Breast epithelium (tissue), 4 donors: ENCODE measurements around the gene TMEM143. TPM values are rescaled to one million over a fixed set of nuclear protein-coding genes. Genes with fewer than 3 reads are reported as not detected.
"Not testable (repeated sequence)": the region's sequence is repeated elsewhere in the genome, so short reads cannot be mapped to it uniquely, and the experiment has no call there.

Experiments used
- DNase-seq, 2 donors: peaks; one replicate each; pipeline ENCODE4 v3.0.0-alpha.2; 2019; ENCODE audit warnings: low spot score in 2 of 2
- H3K27ac ChIP-seq, 2 donors: fragments of 200-600 bp; sonication (generic) in 1 of 2; one replicate each; pipeline ENCODE4 v1.5.1; 2016 to 2019; ENCODE audit warnings: mild to moderate bottlenecking in 1 of 2
- H3K27me3 ChIP-seq, 2 donors: fragments of 200-600 bp; sonication (generic) in 1 of 2; one replicate each; pipeline versions ENCODE4 v1.5.1 to v1.6.0; 2017 to 2019; ENCODE audit warnings: control low read depth in 1 of 2, mild to moderate bottlenecking in 1 of 2
- H3K36me3 ChIP-seq: fragments of 200-600 bp; one replicate; pipeline ENCODE4 v1.5.1; 2019
- H3K4me1 ChIP-seq, 2 donors: fragments of 200-600 bp; sonication (generic); one replicate each; pipeline ENCODE4 v1.5.1; 2016 to 2019; ENCODE audit warnings: control low read depth in 1 of 2
- H3K4me3 ChIP-seq, 3 donors: fragments of 200-600 bp; sonication (generic); 1 replicate in 2 of 3; 2 replicates in 1 of 3; pipeline ENCODE4 v1.5.1; 2016 to 2019; ENCODE audit warnings: mild to moderate bottlenecking in 3 of 3, moderate library complexity in 2 of 3
- H3K9me3 ChIP-seq, 2 donors: fragments of 200-600 bp; sonication (generic) in 1 of 2; one replicate each; pipeline ENCODE4 v1.5.1; 2016 to 2019; ENCODE audit warnings: control low read depth in 1 of 2
- POLR2A ChIP-seq: fragments of 450-650 bp; IDR thresholded peaks from one replicate; pipeline ENCODE4 v1.6.1; 2016; ENCODE audit warnings: antibody characterized with exemption, mild to moderate bottlenecking, moderate library complexity
- POLR2AphosphoS5 ChIP-seq, 3 donors: sonication (generic); formaldehyde crosslinking; IDR thresholded peaks; one replicate each; pipeline ENCODE4 v1.6.1; 2017; ENCODE audit warnings: antibody characterized with exemption in 3 of 3
- intact Hi-C: fragments of 100-400 bp; cut with DNase I; formaldehyde crosslinking; loops from one replicate; pipeline ENCODE4 v1.15.1; 2023; ENCODE audit warnings: low total_unique reads
- total RNA-seq, 3 donors: library from RNA; depleted of rRNA; stranded (reverse); fragments of >200 nt; gene quantifications; one replicate each; pipeline ENCODE4 v1.1.0, GENCODE V29; 2016
- TF ChIP-seq, protein P1 (sequence below), 3 donors: fragments of 450-650 bp; IDR thresholded peaks; one replicate each; pipeline ENCODE4 v1.5.1; 2016 to 2017; ENCODE audit warnings: antibody characterized with exemption in 3 of 3, mild to moderate bottlenecking in 3 of 3, moderate library complexity in 3 of 3

TMEM143 gene
- total RNA-seq, 3 donors from 2014 or later = 5.9 to 10.5 (median 6.2) TPM

DNA sequence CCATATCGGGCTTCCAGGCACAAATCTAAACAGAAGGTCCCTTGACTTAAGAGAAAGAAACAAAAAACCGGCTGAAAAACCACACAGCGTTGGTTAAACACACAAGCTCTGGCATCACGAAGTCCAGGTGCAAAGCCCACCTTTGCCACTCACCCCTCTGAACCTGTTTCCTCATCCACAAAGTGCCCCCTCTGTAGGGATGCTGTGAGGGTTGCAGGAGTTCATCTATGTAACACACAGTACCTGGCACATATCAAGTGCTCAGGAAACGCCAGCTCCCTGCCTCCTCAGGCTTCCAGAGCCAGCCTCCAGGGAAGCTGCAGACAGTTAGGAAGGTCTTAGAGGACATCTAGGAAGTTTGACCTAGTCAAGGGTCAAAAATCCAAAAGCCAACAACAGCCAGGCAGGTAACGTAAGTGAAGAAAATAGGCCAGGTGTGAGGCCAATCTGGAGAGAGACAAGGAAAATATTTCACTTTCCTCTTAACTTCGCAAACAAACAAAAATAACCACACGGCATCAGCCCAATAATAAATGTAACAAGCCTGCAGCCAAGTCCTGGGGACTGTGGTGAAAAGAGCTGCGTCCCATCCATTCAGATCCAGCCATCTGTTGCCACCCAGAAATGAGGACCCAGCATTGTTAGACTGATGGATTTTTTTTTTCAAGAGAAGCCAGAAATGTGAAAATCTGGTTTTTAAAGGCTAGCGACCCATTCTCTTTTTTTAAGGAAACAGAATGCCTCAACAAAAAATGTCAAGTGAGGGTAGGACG, 17.6 kb upstream of the TMEM143 start:
- TF ChIP-seq POLR2A = no peak
- no peak for TF ChIP-seq POLR2AphosphoS5 (IDR thresholded peaks at IDR 0.05)
- TF ChIP-seq, protein P1, sequence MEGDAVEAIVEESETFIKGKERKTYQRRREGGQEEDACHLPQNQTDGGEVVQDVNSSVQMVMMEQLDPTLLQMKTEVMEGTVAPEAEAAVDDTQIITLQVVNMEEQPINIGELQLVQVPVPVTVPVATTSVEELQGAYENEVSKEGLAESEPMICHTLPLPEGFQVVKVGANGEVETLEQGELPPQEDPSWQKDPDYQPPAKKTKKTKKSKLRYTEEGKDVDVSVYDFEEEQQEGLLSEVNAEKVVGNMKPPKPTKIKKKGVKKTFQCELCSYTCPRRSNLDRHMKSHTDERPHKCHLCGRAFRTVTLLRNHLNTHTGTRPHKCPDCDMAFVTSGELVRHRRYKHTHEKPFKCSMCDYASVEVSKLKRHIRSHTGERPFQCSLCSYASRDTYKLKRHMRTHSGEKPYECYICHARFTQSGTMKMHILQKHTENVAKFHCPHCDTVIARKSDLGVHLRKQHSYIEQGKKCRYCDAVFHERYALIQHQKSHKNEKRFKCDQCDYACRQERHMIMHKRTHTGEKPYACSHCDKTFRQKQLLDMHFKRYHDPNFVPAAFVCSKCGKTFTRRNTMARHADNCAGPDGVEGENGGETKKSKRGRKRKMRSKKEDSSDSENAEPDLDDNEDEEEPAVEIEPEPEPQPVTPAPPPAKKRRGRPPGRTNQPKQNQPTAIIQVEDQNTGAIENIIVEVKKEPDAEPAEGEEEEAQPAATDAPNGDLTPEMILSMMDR (IDR thresholded peaks at IDR 0.05) = no peak
- H3K4me3 ChIP-seq = no peak overlapping the region
- no peaks in the 10 kb centered on the region for H3K27me3 ChIP-seq
- DNase-seq = no peak
- H3K36me3 ChIP-seq = peaks cover 12% of the 10 kb centered on the region
- intact Hi-C loops = no loop called here
- no peaks in the 10 kb centered on the region for H3K4me1 ChIP-seq
- no peaks in the 10 kb centered on the region for H3K9me3 ChIP-seq
- H3K27ac ChIP-seq = no peak overlapping the region

GRCh38 chr19:48379058-48379457, 15.3 kb upstream of the TMEM143 start:
- no peak overlapping the region for H3K27ac ChIP-seq
- H3K4me3 ChIP-seq = no peak overlapping the region
- no peak for DNase-seq
- H3K36me3 ChIP-seq = no peaks in the 10 kb centered on the region
- intact Hi-C loops = loop anchor here (5.0 kb wide), 1 partner anchor 387 kb away; the partner anchor contains the start of genes BSPH1 and ELSPBP1
- no peaks in the 10 kb centered on the region for H3K9me3 ChIP-seq
- H3K4me1 ChIP-seq = no peaks in the 10 kb centered on the region
- TF ChIP-seq, protein P1 (IDR thresholded peaks at IDR 0.05) = no peak
- TF ChIP-seq POLR2AphosphoS5 (IDR thresholded peaks at IDR 0.05) = no peak
- no peak for TF ChIP-seq POLR2A
- no peaks in the 10 kb centered on the region for H3K27me3 ChIP-seq

GRCh38 chr19:48378194-48378570, 14.4 kb upstream of the TMEM143 start:
- DNase-seq = no peak
- Histone ChIP-seq H3K4me1 (no peaks in the 10 kb centered on the region), H3K4me3 (no peak overlapping the region), H3K36me3 (no peaks in the 10 kb centered on the region), H3K27ac (no peak overlapping the region), H3K9me3 (no peaks in the 10 kb centered on the region), H3K27me3 (no peaks in the 10 kb centered on the region)
- intact Hi-C loops = loop anchor here (5.0 kb wide), 1 partner anchor 386 kb away; the partner anchor contains the start of genes BSPH1 and ELSPBP1
- TF ChIP-seq POLR2AphosphoS5 (IDR thresholded peaks at IDR 0.05) (no peak), POLR2A (no peak)
- TF ChIP-seq, protein P1 (IDR thresholded peaks at IDR 0.05) = no peak

DNA sequence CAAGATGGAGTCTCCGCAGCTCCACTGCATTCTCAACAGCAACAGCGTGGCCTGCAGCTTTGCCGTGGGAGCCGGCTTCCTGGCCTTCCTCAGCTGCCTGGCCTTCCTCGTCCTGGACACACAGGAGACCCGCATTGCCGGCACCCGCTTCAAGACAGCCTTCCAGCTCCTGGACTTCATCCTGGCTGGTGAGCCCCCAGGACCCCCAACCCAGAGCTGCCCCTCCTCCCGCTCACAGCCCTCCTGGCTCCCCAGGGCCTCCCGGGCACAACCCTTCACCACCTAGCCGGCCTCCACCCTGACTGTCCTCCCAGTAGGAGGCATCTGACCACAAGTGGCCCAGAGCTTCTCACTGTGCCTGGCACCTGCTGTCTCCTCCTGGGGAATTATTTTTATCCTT, 9.8 kb upstream of the TMEM143 start:
- Histone ChIP-seq H3K4me3 (no peak overlapping the region), H3K36me3 (no peaks in the 10 kb centered on the region)

DNA sequence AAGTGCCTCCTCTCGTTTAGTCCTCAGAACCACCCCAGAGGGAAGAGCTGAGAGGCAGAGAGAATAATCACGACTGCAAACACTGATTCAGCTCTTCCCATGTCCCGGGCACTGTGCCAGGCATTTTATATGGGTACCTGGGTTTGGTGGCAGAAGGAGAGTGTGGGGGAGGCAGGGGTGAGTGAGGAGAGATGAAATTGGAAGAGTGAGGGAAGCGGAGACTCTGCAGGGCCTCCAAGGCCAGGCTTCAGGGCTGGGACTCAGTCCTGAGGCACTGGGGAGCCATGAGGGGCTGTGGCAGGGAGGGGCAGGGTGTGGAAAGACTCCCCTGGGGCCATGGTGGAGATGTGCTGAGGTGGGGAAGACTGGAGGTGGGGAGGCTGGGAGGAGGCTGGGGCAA, 9.2 kb upstream of the TMEM143 start:
- H3K27ac ChIP-seq = no peak overlapping the region
- H3K36me3 ChIP-seq = no peaks in the 10 kb centered on the region
- no peak for DNase-seq
- no peaks in the 10 kb centered on the region for H3K4me1 ChIP-seq
- H3K9me3 ChIP-seq = no peaks in the 10 kb centered on the region
- intact Hi-C loops = no loop called here
- TF ChIP-seq, protein P1 (IDR thresholded peaks at IDR 0.05) = no peak
- no peak for TF ChIP-seq POLR2A
- TF ChIP-seq POLR2AphosphoS5 (IDR thresholded peaks at IDR 0.05) = no peak
- no peaks in the 10 kb centered on the region for H3K27me3 ChIP-seq
- H3K4me3 ChIP-seq = no peak overlapping the region

More for the DNA sequence above, 9.8 kb upstream of the TMEM143 start:
- DNase-seq = no peak
- H3K27me3 ChIP-seq = no peaks in the 10 kb centered on the region
- H3K4me1 ChIP-seq = no peaks in the 10 kb centered on the region
- no peaks in the 10 kb centered on the region for H3K9me3 ChIP-seq
- no peak for TF ChIP-seq POLR2A
- TF ChIP-seq, protein P1 (IDR thresholded peaks at IDR 0.05) = no peak
- no peak for TF ChIP-seq POLR2AphosphoS5 (IDR thresholded peaks at IDR 0.05)
- intact Hi-C loops = no loop called here
- H3K27ac ChIP-seq = no peak overlapping the region

GRCh38 chr19:48371771-48372170, 8.0 kb upstream of the TMEM143 start:
- H3K4me1 ChIP-seq, intact Hi-C loops, H3K36me3 ChIP-seq, H3K4me3 ChIP-seq, H3K27ac ChIP-seq, H3K27me3 ChIP-seq, DNase-seq, H3K9me3 ChIP-seq: not testable (repeated sequence)
